Keratinocyte (primary cell): ENCODE data around the gene GPX5. TPM values are rescaled to one million over a fixed set of nuclear protein-coding genes. Genes with fewer than 3 reads are reported as not detected.

Experiments
- DNase-seq: peaks from one replicate; pipeline ENCODE4 v3.0.0-alpha.2; 2011; ENCODE audit warnings: low read depth, missing footprints, low spot score
- FAIRE-seq: peaks from 2 replicates; lab custom pipeline; 2011; peaks lifted over from hg19 to GRCh38; lab: Jason Lieb, UNC
- H2AFZ ChIP-seq: 2 replicates; pipeline ENCODE4 v1.6.0; 2012; ENCODE audit warnings: low read length, control low read depth, inconsistent platforms; ENCODE audit not compliant: control insufficient read depth
- H3K27ac ChIP-seq: 2 replicates; pipeline ENCODE4 v1.5.1; 2011; ENCODE audit warnings: low read length; ENCODE audit not compliant: control insufficient read depth, insufficient read depth
- H3K27me3 ChIP-seq: 3 replicates; pipeline ENCODE4 v1.6.0; 2011; ENCODE audit warnings: low read length; ENCODE audit not compliant: control insufficient read depth, insufficient read depth; ENCODE audit errors: extremely low read depth
- H3K36me3 ChIP-seq, 2 experiments: 2 replicates in 1 of 2; 3 replicates in 1 of 2; pipeline ENCODE4 v1.5.1; 2011; ENCODE audit warnings: low read length in 2 of 2, mild to moderate bottlenecking in 1 of 2; ENCODE audit not compliant: control insufficient read depth in 2 of 2, insufficient read depth in 2 of 2; ENCODE audit errors: extremely low read depth in 1 of 2
- H3K4me1 ChIP-seq: 3 replicates; pipeline ENCODE4 v1.5.1; 2011; ENCODE audit warnings: low read length; ENCODE audit not compliant: control insufficient read depth, insufficient read depth; ENCODE audit errors: extremely low read depth
- H3K4me2 ChIP-seq: 3 replicates; pipeline ENCODE4 v1.6.0; 2011; ENCODE audit warnings: low read depth, low read length; ENCODE audit not compliant: control insufficient read depth, insufficient read depth; ENCODE audit errors: extremely low read depth
- H3K4me3 ChIP-seq, 3 experiments: fragments of 200-600 bp in 1 of 3; sonication (generic) in 1 of 3; 2 replicates in 2 of 3; 3 replicates in 1 of 3; pipeline ENCODE4 v1.5.1; 2011 to 2016; ENCODE audit warnings: low read length in 3 of 3, mild to moderate bottlenecking in 3 of 3, control low read depth in 2 of 3, inconsistent platforms in 1 of 3, low read depth in 1 of 3, mixed read lengths in 1 of 3, mixed run types in 1 of 3, moderate library complexity in 1 of 3; ENCODE audit not compliant: control insufficient read depth in 2 of 3, insufficient read depth in 2 of 3; ENCODE audit errors: extremely low read depth in 1 of 3
- H3K79me2 ChIP-seq: 2 replicates; pipeline ENCODE4 v1.6.0; 2012; ENCODE audit warnings: low read length; ENCODE audit not compliant: control insufficient read depth, insufficient read depth
- H3K9ac ChIP-seq: 3 replicates; pipeline ENCODE4 v1.6.0; 2011; ENCODE audit warnings: low read length; ENCODE audit not compliant: control insufficient read depth, insufficient read depth; ENCODE audit errors: extremely low read depth
- H3K9me1 ChIP-seq: 3 replicates; pipeline ENCODE4 v1.6.0; 2011; ENCODE audit warnings: low read length; ENCODE audit not compliant: control insufficient read depth, insufficient read depth; ENCODE audit errors: extremely low read depth
- H3K9me3 ChIP-seq: 2 replicates; pipeline ENCODE4 v1.5.1; 2012; ENCODE audit warnings: low read depth, low read length; ENCODE audit not compliant: control insufficient read depth
- H4K20me1 ChIP-seq: 3 replicates; pipeline ENCODE4 v1.6.0; 2011; ENCODE audit warnings: low read length; ENCODE audit not compliant: control insufficient read depth, insufficient read depth; ENCODE audit errors: extremely low read depth
- CTCF ChIP-seq, 3 experiments: IDR thresholded peaks in 1 of 3; conservative IDR thresholded peaks in 1 of 3; optimal IDR thresholded peaks in 1 of 3; 2 replicates in 2 of 3; 3 replicates in 1 of 3; pipeline versions ENCODE3 to v1.5.1; 2011; ENCODE audit warnings: low read length in 3 of 3, mild to moderate bottlenecking in 3 of 3, moderate library complexity in 2 of 3, control low read depth in 1 of 3, inconsistent platforms in 1 of 3; ENCODE audit not compliant: insufficient read depth in 2 of 3; ENCODE audit errors: extremely low read depth in 1 of 3
- EZH2 ChIP-seq: IDR thresholded peaks from one replicate; pipeline ENCODE4 v1.6.1; 2012; ENCODE audit warnings: inconsistent platforms, mild to moderate bottlenecking, low read length, moderate library complexity
- dilution Hi-C: fragments of 300-500 bp; cut with MboI; formaldehyde crosslinking; loops from one replicate; pipeline ENCODE4 v1.7.0; 2020; ENCODE audit warnings: low sequenced_read_pairs; ENCODE audit not compliant: extremely low pct_ligation_motif_present
- polyA plus RNA-seq, 5 experiments: library from polyadenylated mRNA; depleted of rRNA in 3 of 5; stranded (reverse) in 3 of 5; stranded (forward) in 1 of 5; unstranded in 1 of 5; fragments of >200 nt; gene quantifications; 1 replicate in 1 of 5; 2 replicates in 3 of 5; 3 replicates in 1 of 5; pipeline versions ENCODE4 v1.2.1 to v1.2.3, GENCODE V29; 2011 to 2012; ENCODE audit warnings: missing spikeins in 2 of 5, low read depth in 1 of 5, low replicate concordance in 1 of 5

GPX5 gene
- polyA plus RNA-seq, 1 donor (not counting 4 experiments of a cell fraction or from before 2014, with no cell fraction given) = not detected

- Histone ChIP-seq H3K4me2 (no peak overlapping the region), H3K4me3 (no peak overlapping the region), H2AFZ (no peak overlapping the region), H3K79me2 (no peaks in the 10 kb centered on the region), H3K9ac (no peak overlapping the region), H3K4me1 (no peaks in the 10 kb centered on the region), H3K9me3 (no peaks in the 10 kb centered on the region), H3K27ac (no peak overlapping the region), H3K27me3 (peaks cover 14% of the 10 kb centered on the region), H4K20me1 (no peaks in the 10 kb centered on the region), H3K36me3 (no peaks in the 10 kb centered on the region), H3K9me1 (no peaks in the 10 kb centered on the region)
- TF ChIP-seq CTCF (optimal IDR thresholded peaks at IDR 0.05 in 1 of 3, IDR thresholded peaks at IDR 0.05 in 1 of 3, conservative IDR thresholded peaks at IDR 0.05 in 1 of 3; ENCODE audit: extremely low read depth in 1 of 3, insufficient read depth in 2 of 3, low read length in 3 of 3) = no peak
- no peak for TF ChIP-seq EZH2
- FAIRE-seq (no peak), DNase-seq (no peak)
- dilution Hi-C loops = no loop called here
These were observed 40.3 kb downstream of the GPX5 start for GRCh38 chr6:28565823-28566526.

GRCh38 chr6:28566527-28567252, 41.0 kb downstream of the GPX5 start:
- Histone ChIP-seq H4K20me1 (no peaks in the 10 kb centered on the region), H3K36me3 (no peaks in the 10 kb centered on the region), H3K9me3 (no peaks in the 10 kb centered on the region), H3K4me3 (no peak overlapping the region), H3K4me2 (no peak overlapping the region), H3K9ac (no peak overlapping the region), H3K4me1 (no peaks in the 10 kb centered on the region), H3K27me3 (peaks cover 14% of the 10 kb centered on the region), H3K9me1 (no peaks in the 10 kb centered on the region), H2AFZ (no peak overlapping the region), H3K79me2 (no peaks in the 10 kb centered on the region), H3K27ac (no peak overlapping the region)
- dilution Hi-C loops = no loop called here
- TF ChIP-seq EZH2 (no peak), CTCF (optimal IDR thresholded peaks at IDR 0.05 in 1 of 3, IDR thresholded peaks at IDR 0.05 in 1 of 3, conservative IDR thresholded peaks at IDR 0.05 in 1 of 3; ENCODE audit: extremely low read depth in 1 of 3, insufficient read depth in 2 of 3, low read length in 3 of 3) (no peak)
- no peak for FAIRE-seq
- DNase-seq = no peak
